Measurements from ENCODE around the gene PRKCA. TPM values are rescaled to one million over a fixed set of nuclear protein-coding genes. Genes with fewer than 3 reads are reported as not detected.

The PRKCA gene
- total RNA-seq, 1 donor from 2014 or later: 2.2 TPM

DNA sequence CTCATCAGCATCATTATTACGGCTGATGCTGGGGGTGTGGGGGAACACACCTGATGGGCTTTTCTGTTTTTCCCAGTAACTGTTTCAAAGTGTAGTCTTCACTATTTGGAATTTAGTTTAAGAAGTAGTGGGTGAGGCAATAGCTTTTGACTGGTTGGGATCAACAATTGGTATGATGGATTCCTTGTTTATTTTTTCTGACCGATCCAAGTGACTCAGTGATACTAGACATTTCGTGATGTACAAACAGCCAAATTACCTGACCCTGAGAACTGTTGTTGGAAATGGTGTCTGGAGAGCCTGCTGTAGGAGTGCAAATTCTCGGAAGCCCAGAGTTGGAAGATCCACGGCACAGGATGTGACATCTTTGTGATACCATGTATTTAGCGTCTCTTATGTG is 204.2 kb downstream of the PRKCA start:
- intact Hi-C loops (cut with micrococcal nuclease): no loop called here
- ChIA-PET POLR2A (no interaction called here), CTCF (no interaction called here)
- ATAC-seq (ENCODE audit: low read depth) (no peak), DNase-seq (no peak)
- no peak overlapping the region for H3K27ac Mint-ChIP-seq
- H3K27me3 Mint-ChIP-seq: no peaks in the 10 kb centered on the region
- no peaks in the 10 kb centered on the region for H3K9me3 Mint-ChIP-seq
- no peaks in the 10 kb centered on the region for H3K4me1 Mint-ChIP-seq
- H3K4me3 Mint-ChIP-seq: no peak overlapping the region
- TF ChIP-seq, protein P1, sequence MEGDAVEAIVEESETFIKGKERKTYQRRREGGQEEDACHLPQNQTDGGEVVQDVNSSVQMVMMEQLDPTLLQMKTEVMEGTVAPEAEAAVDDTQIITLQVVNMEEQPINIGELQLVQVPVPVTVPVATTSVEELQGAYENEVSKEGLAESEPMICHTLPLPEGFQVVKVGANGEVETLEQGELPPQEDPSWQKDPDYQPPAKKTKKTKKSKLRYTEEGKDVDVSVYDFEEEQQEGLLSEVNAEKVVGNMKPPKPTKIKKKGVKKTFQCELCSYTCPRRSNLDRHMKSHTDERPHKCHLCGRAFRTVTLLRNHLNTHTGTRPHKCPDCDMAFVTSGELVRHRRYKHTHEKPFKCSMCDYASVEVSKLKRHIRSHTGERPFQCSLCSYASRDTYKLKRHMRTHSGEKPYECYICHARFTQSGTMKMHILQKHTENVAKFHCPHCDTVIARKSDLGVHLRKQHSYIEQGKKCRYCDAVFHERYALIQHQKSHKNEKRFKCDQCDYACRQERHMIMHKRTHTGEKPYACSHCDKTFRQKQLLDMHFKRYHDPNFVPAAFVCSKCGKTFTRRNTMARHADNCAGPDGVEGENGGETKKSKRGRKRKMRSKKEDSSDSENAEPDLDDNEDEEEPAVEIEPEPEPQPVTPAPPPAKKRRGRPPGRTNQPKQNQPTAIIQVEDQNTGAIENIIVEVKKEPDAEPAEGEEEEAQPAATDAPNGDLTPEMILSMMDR (IDR thresholded peaks at IDR 0.05): no peak
- no peaks in the 10 kb centered on the region for H3K36me3 Mint-ChIP-seq (ENCODE audit: low read depth)

DNA sequence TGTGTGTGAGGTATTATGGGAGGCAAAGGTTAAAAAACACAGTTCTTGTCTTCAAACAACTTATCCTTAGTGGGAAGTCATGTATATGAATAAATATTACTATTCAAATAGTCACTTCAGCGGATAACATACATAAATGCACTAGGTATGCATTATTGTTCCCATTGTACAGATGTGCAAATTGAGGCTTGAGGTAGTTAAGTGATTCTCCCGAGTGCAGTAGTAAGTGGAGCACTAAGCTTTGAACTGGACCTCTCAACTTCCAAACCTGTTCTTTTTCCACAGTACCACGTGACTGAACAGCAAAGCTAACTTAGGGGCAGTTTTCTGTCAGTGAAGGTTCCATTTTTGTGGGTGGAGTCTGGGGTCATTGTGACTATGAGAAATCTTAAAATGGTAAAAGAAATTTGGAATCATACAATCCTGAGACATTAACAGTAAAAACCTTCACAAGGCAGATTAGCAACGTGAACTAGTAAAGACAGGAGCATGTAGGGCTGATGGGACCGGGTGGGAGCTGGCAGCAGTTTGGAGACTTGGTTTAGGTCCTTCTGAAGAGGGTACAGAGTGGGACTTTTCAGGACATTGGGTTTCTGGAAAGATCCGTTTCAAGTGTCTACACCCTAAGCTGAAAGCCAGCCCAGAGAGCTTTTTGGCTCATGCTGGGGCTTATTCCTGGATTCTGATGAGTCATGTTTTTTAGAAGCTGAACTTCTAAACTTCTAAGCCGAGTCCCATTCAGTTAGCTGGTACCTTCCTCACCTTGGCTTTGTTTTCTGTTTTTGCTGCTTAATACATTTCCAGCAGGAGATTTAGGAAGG is 204.9 kb downstream of the PRKCA start:
- Mint-ChIP-seq H3K9me3 (no peaks in the 10 kb centered on the region), H3K27me3 (no peaks in the 10 kb centered on the region), H3K36me3 (ENCODE audit: low read depth) (no peaks in the 10 kb centered on the region), H3K4me3 (no peak overlapping the region), H3K4me1 (no peaks in the 10 kb centered on the region), H3K27ac (no peak overlapping the region)
- DNase-seq (no peak), ATAC-seq (ENCODE audit: low read depth) (no peak)
- TF ChIP-seq, protein P1 (IDR thresholded peaks at IDR 0.05): no peak
- intact Hi-C loops (cut with micrococcal nuclease): no loop called here
- POLR2A ChIA-PET: no interaction called here
- CTCF ChIA-PET: no interaction called here

DNA sequence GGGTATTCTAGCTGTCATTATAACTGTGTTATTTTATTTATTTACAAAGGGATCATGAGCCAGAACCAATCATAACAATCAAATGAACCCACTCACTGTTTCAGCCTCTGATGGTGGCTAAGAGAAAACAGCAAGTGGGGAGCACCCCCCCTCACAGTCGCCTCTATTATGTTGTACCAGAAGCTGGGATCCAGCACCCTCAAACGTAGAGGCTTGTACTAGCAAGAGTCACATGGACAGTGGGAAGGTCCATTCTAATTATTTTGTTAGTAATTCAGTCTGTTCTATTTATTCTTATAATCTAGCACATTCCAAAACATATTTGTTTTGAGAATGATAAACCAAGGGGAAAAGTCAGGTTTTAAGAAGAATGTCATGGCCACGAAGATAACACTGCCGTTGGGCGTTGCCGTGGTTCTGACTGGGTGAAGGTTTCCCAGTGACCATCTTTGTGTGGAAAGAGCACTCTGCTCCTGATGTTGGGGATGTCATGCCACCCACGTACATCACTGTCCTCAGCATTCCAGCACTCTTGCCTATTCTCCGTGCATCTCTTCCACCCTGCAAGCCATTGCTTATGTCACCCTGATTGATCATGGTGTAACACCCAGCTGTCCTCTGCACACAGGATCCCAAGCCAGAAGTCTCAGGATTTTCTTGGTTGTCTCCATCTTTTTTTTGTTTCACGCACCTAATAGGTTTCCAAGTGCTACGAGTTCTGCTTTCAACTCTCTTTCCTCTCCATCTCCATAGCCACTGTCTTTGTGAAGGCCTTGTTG is 205.8 kb downstream of the PRKCA start:
- ATAC-seq (ENCODE audit: low read depth) (no peak), DNase-seq (no peak)
- H3K4me1 Mint-ChIP-seq: no peaks in the 10 kb centered on the region
- intact Hi-C loops (cut with micrococcal nuclease): no loop called here
- CTCF ChIA-PET: no interaction called here
- no peaks in the 10 kb centered on the region for H3K36me3 Mint-ChIP-seq (ENCODE audit: low read depth)
- TF ChIP-seq, protein P1 (IDR thresholded peaks at IDR 0.05): no peak
- no peaks in the 10 kb centered on the region for H3K27me3 Mint-ChIP-seq
- no peaks in the 10 kb centered on the region for H3K9me3 Mint-ChIP-seq
- H3K4me3 Mint-ChIP-seq: no peak overlapping the region
- POLR2A ChIA-PET: no interaction called here
- no peak overlapping the region for H3K27ac Mint-ChIP-seq

DNA sequence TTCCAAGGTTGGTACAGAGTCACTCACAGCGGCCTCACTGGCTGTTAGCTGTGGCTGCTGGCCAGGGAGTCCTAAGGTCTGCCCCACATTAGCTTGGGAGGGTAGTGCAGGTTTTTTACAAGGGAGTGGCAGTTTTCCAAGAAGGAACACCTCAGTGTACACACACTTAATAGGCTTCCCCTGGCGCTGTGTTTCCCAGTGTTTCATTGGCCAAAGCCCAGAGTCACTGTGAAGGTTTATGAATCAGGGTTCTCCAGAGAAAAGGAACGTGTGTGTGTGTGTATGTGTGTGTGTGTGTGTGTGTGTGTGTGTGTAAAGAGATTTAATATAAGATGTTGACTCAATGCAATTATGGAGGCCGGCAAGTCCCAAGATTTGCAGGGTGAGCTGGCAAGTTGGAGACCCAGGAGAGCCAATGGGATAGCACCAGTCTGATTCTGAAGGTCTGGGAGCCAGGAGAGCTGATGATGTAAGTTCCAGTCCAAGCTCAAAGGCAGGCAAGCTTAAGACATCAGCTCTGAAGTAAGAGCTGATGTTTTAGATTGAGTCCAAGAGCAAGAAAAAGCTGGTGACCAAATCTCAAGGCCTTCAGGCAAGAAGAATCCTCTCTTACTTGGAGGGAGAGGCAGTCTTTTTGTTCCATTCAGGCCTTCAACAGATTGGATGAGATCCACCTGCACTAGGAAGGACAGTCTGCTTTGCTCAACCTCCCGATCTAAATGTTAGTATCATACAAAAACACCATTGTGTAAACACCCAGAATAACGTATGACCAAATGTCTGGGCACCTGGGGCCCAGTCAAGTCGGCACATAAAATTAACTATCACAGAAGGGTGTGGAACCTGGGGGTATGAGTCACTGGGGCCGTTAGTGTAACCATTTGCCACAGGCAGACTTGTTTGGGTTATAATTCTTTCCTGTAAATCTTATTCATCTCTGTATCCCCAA is 206.8 kb downstream of the PRKCA start:
- intact Hi-C loops (cut with micrococcal nuclease): no loop called here
- ATAC-seq (ENCODE audit: low read depth) (no peak), DNase-seq (no peak)
- no peaks in the 10 kb centered on the region for H3K4me1 Mint-ChIP-seq
- H3K4me3 Mint-ChIP-seq: no peak overlapping the region
- TF ChIP-seq, protein P1 (IDR thresholded peaks at IDR 0.05): no peak
- ChIA-PET POLR2A (interaction anchor here (0.7 kb wide), 1 partner anchor 11 kb away, joined by 4 read pairs; no protein-coding TSS in a partner anchor), CTCF (no interaction called here)
- no peaks in the 10 kb centered on the region for H3K9me3 Mint-ChIP-seq
- no peaks in the 10 kb centered on the region for H3K27me3 Mint-ChIP-seq
- H3K27ac Mint-ChIP-seq: no peak overlapping the region
- H3K36me3 Mint-ChIP-seq (ENCODE audit: low read depth): no peaks in the 10 kb centered on the region
